Caco-2 (cell line): ENCODE results near the gene NUBP1. TPM values are rescaled to one million over a fixed set of nuclear protein-coding genes. Genes with fewer than 3 reads are reported as not detected.

Experiments
- BruUV-seq: library from RNA; stranded (reverse); fragments of 400-500 nt; replicated peaks from 2 replicates; lab custom pipeline; 2021; lab: Mats Ljungman, UMichigan
- CTCF ChIA-PET: fragments of 300-600 bp; sonication (Branson Sonifier 250); formaldehyde crosslinking; loops from one replicate; lab custom pipeline; 2022; ENCODE audit warnings: antibody characterized with exemption; lab: Charles Lee
- POLR2A ChIA-PET: fragments of 300-600 bp; sonication (Branson Sonifier 250); formaldehyde crosslinking; loops from one replicate; lab custom pipeline; 2022; ENCODE audit warnings: antibody characterized with exemption; lab: Charles Lee
- DNase-seq, 2 experiments: peaks; one replicate each; pipeline versions ENCODE4 v3.0.0 to v3.0.0-alpha.2; 2020 to 2022
- H3K27me3 ChIP-seq: replicated peaks from 2 replicates; pipeline ENCODE4 v1.6.0; 2011; ENCODE audit warnings: low read length; ENCODE audit not compliant: control insufficient read depth, insufficient read depth
- H3K36me3 ChIP-seq: 2 replicates; pipeline ENCODE4 v1.5.1; 2011; ENCODE audit warnings: low read length; ENCODE audit not compliant: control insufficient read depth, insufficient read depth
- H3K4me1 ChIP-seq: fragments of 250-450 bp; sonication (Bioruptor Pico); 2 replicates; pipeline ENCODE4 v1.5.1; 2020; ENCODE audit warnings: mild to moderate bottlenecking
- H3K4me3 ChIP-seq: 2 replicates; pipeline ENCODE4 v1.5.1; 2011; ENCODE audit warnings: low read depth, mild to moderate bottlenecking, control low read depth, low read length
- H3K9me3 ChIP-seq: fragments of 250-450 bp; sonication (Bioruptor Pico); 2 replicates; pipeline ENCODE4 v1.5.1; 2020; ENCODE audit warnings: mild to moderate bottlenecking, moderate library complexity
- H3K27ac Mint-ChIP-seq: one replicate; pipeline ENCODE4 v1.8.0; 2022; ENCODE audit warnings: mixed read lengths; ENCODE audit not compliant: unreplicated experiment
- H3K27me3 Mint-ChIP-seq: one replicate; pipeline ENCODE4 v1.8.0; 2022; ENCODE audit warnings: mixed read lengths; ENCODE audit not compliant: insufficient read depth, unreplicated experiment
- H3K36me3 Mint-ChIP-seq: one replicate; pipeline ENCODE4 v1.8.0; 2022; ENCODE audit warnings: mild to moderate bottlenecking, mixed read lengths; ENCODE audit not compliant: insufficient read depth, unreplicated experiment
- H3K4me1 Mint-ChIP-seq: one replicate; pipeline ENCODE4 v1.8.0; 2022; ENCODE audit warnings: low read depth, mixed read lengths; ENCODE audit not compliant: unreplicated experiment
- H3K4me3 Mint-ChIP-seq: one replicate; pipeline ENCODE4 v1.8.0; 2022; ENCODE audit warnings: mild to moderate bottlenecking, moderate library complexity, mixed read lengths; ENCODE audit not compliant: unreplicated experiment
- H3K9me3 Mint-ChIP-seq: one replicate; pipeline ENCODE4 v1.8.0; 2022; ENCODE audit warnings: mixed read lengths; ENCODE audit not compliant: unreplicated experiment
- CTCF ChIP-seq, 2 experiments: fragments of 200-600 bp in 1 of 2; IDR thresholded peaks; 1 replicate in 1 of 2; 2 replicates in 1 of 2; pipeline versions ENCODE4 v1.5.1 to v1.8.0; 2011 to 2022; ENCODE audit warnings: antibody characterized with exemption in 1 of 2, control low read depth in 1 of 2, inconsistent platforms in 1 of 2, low read depth in 1 of 2, low read length in 1 of 2, mild to moderate bottlenecking in 1 of 2, moderate library complexity in 1 of 2; ENCODE audit not compliant: insufficient read depth in 1 of 2, severe bottlenecking in 1 of 2, unreplicated experiment in 1 of 2
- intact Hi-C: fragments of 100-400 bp; cut with micrococcal nuclease; formaldehyde crosslinking; loops from one replicate; pipeline ENCODE4 v1.10.0; 2022; ENCODE audit not compliant: unreplicated experiment
- total RNA-seq: library from RNA; stranded (reverse); gene quantifications from 2 replicates; pipeline ENCODE4 v1.2.3, GENCODE V29; 2022

NUBP1 gene
- total RNA-seq, 1 experiment from 2014 or later, result 25.3 TPM

- H3K27ac Mint-ChIP-seq, result no peak overlapping the region
- H3K9me3 Mint-ChIP-seq, result no peaks in the 10 kb centered on the region
- H3K9me3 ChIP-seq, result no peaks in the 10 kb centered on the region
- no peak for DNase-seq
- intact Hi-C loops, result no loop called here
- no TSS peak for BruUV-seq
- ChIA-PET CTCF (no interaction called here), POLR2A (no interaction called here)
- H3K36me3 Mint-ChIP-seq, result peaks cover 17% of the 10 kb centered on the region
- H3K4me3 ChIP-seq, result no peak overlapping the region
- no peaks in the 10 kb centered on the region for H3K27me3 ChIP-seq
- no peaks in the 10 kb centered on the region for H3K4me1 Mint-ChIP-seq
- H3K27me3 Mint-ChIP-seq, result no peaks in the 10 kb centered on the region
- H3K4me3 Mint-ChIP-seq, result no peak overlapping the region
- H3K4me1 ChIP-seq, result no peaks in the 10 kb centered on the region
- peaks cover 2% of the 10 kb centered on the region; the same call in 1 of the 2 replicates for H3K36me3 ChIP-seq
- no peak for TF ChIP-seq CTCF (IDR thresholded peaks at IDR 0.05; ENCODE audit: insufficient read depth in 1 of 2, low read depth in 1 of 2, low read length in 1 of 2, severe bottlenecking in 1 of 2, unreplicated experiment in 1 of 2)
Measured at GRCh38 chr16:10767127-10767526, 23.5 kb downstream of the NUBP1 start.

DNA sequence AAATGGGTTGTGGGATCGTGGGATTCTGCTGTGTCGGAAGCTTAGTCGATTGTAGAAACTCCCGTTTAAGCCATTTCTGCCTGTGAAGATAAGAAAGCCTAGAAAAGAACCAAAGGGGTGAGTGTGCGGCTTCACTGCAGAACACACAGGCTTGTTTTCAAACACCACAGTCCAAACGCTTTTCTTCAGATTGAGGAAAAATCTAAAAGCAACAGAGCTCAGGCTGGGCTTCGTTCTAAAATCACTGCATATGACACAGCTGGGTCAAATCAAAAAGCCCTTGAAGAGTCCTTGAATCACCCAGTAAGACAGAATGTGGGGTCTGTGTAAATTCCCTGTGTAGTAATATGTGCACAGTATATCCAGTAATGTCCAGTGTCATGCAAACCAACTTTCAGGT is 25.7 kb downstream of the NUBP1 start:
- CTCF ChIA-PET, result no interaction called here
- Mint-ChIP-seq H3K27me3 (no peaks in the 10 kb centered on the region), H3K4me1 (no peaks in the 10 kb centered on the region), H3K4me3 (no peak overlapping the region), H3K27ac (no peak overlapping the region), H3K36me3 (no peaks in the 10 kb centered on the region), H3K9me3 (no peaks in the 10 kb centered on the region)
- intact Hi-C loops, result no loop called here
- Histone ChIP-seq H3K36me3 (no peaks in the 10 kb centered on the region), H3K4me3 (no peak overlapping the region), H3K27me3 (no peaks in the 10 kb centered on the region), H3K4me1 (no peaks in the 10 kb centered on the region), H3K9me3 (no peaks in the 10 kb centered on the region)
- BruUV-seq, result no TSS peak
- no peak for TF ChIP-seq CTCF (IDR thresholded peaks at IDR 0.05; ENCODE audit: insufficient read depth in 1 of 2, low read depth in 1 of 2, low read length in 1 of 2, severe bottlenecking in 1 of 2, unreplicated experiment in 1 of 2)
- no peak for DNase-seq
- POLR2A ChIA-PET, result no interaction called here

GRCh38 chr16:10770907-10771306 is 27.3 kb downstream of the NUBP1 start:
- H3K4me1 Mint-ChIP-seq, result no peaks in the 10 kb centered on the region
- H3K9me3 ChIP-seq, result no peaks in the 10 kb centered on the region
- no peaks in the 10 kb centered on the region for H3K4me1 ChIP-seq
- no peaks in the 10 kb centered on the region for H3K27me3 Mint-ChIP-seq
- H3K9me3 Mint-ChIP-seq, result no peaks in the 10 kb centered on the region
- DNase-seq, result no peak
- CTCF ChIA-PET, result no interaction called here
- no peak for TF ChIP-seq CTCF (IDR thresholded peaks at IDR 0.05; ENCODE audit: insufficient read depth in 1 of 2, low read depth in 1 of 2, low read length in 1 of 2, severe bottlenecking in 1 of 2, unreplicated experiment in 1 of 2)
- no peak overlapping the region for H3K4me3 ChIP-seq
- no peak overlapping the region for H3K27ac Mint-ChIP-seq
- H3K4me3 Mint-ChIP-seq, result no peak overlapping the region
- no peaks in the 10 kb centered on the region for H3K36me3 Mint-ChIP-seq
- no peaks in the 10 kb centered on the region for H3K27me3 ChIP-seq
- no peaks in the 10 kb centered on the region for H3K36me3 ChIP-seq
- intact Hi-C loops, result loop anchor here (10.0 kb wide), 1 partner anchor 144 kb away; no protein-coding TSS in a partner anchor
- BruUV-seq, result no TSS peak
- POLR2A ChIA-PET, result no interaction called here
